WTC11 (cell line): ENCODE measurements around the gene FHAD1. TPM values are rescaled to one million over a fixed set of nuclear protein-coding genes. Genes with fewer than 3 reads are reported as not detected.

Experiments
- ATAC-seq: fragments of 200-7000 bp; cut with Tn5 transposase; 2 replicates; pipeline ENCODE4 v1.10.0; 2021; ENCODE audit warnings: mild to moderate bottlenecking, moderate library complexity
- CTCF ChIA-PET: fragments of 300-600 bp; sonication (Branson Sonifier 250); formaldehyde crosslinking; loops from one replicate; lab custom pipeline; 2021; ENCODE audit warnings: antibody characterized with exemption; lab: Charles Lee
- POLR2A ChIA-PET: fragments of 350-600 bp; sonication (Branson Sonifier 250); formaldehyde crosslinking; loops from one replicate; lab custom pipeline; 2021; ENCODE audit warnings: antibody characterized with exemption; lab: Charles Lee
- DNase-seq: peaks from one replicate; pipeline ENCODE4 v3.0.0; 2021; ENCODE audit warnings: low spot score
- H3K27ac Mint-ChIP-seq: 2 replicates; pipeline ENCODE4 v1.8.0; 2021; ENCODE audit warnings: mixed read lengths
- H3K27me3 Mint-ChIP-seq: 2 replicates; pipeline ENCODE4 v1.8.0; 2021; ENCODE audit warnings: low read depth, mild to moderate bottlenecking, moderate library complexity, mixed read lengths
- H3K36me3 Mint-ChIP-seq: 2 replicates; pipeline ENCODE4 v1.8.0; 2021; ENCODE audit warnings: mixed read lengths
- H3K4me1 Mint-ChIP-seq: 2 replicates; pipeline ENCODE4 v1.8.0; 2022; ENCODE audit warnings: mixed read lengths
- H3K4me3 Mint-ChIP-seq: 2 replicates; pipeline ENCODE4 v1.8.0; 2021; ENCODE audit warnings: mild to moderate bottlenecking, moderate library complexity, mixed read lengths
- H3K9me3 Mint-ChIP-seq: 2 replicates; pipeline ENCODE4 v1.8.0; 2021; ENCODE audit warnings: mixed read lengths
- ETV6 ChIP-seq: sonication (generic); formaldehyde crosslinking; IDR thresholded peaks from 2 replicates; pipeline ENCODE4 v1.8.1; 2022; ENCODE audit warnings: mild to moderate bottlenecking, missing genetic modification reagents
- FOXK1 ChIP-seq: sonication (generic); formaldehyde crosslinking; IDR thresholded peaks from 2 replicates; pipeline ENCODE4 v1.8.0; 2022; ENCODE audit warnings: mild to moderate bottlenecking, moderate library complexity, missing genetic modification reagents
- FOXP1 ChIP-seq: sonication (generic); formaldehyde crosslinking; IDR thresholded peaks from 2 replicates; pipeline ENCODE4 v1.8.0; 2022; ENCODE audit warnings: missing genetic modification reagents, mild to moderate bottlenecking, moderate library complexity, borderline replicate concordance
- GABPB1 ChIP-seq: sonication (generic); formaldehyde crosslinking; IDR thresholded peaks from 2 replicates; pipeline ENCODE4 v1.8.1; 2023; ENCODE audit warnings: mild to moderate bottlenecking, missing genetic modification reagents
- HMGA2 ChIP-seq: fragments of 250-450 bp; sonication (Bioruptor Pico); IDR thresholded peaks from 2 replicates; pipeline ENCODE4 v1.4.0; 2021; ENCODE audit warnings: mild to moderate bottlenecking, moderate library complexity
- KAT7 ChIP-seq: sonication (generic); formaldehyde crosslinking; IDR thresholded peaks from 2 replicates; pipeline ENCODE4 v1.8.1; 2023; ENCODE audit warnings: missing genetic modification reagents, mild to moderate bottlenecking, borderline replicate concordance
- MXD4 ChIP-seq: fragments of 250-450 bp; sonication (Bioruptor Pico); IDR thresholded peaks from 2 replicates; pipeline ENCODE4 v1.8.0; 2021; ENCODE audit warnings: mild to moderate bottlenecking, moderate library complexity, borderline replicate concordance
- NR2C2 ChIP-seq: sonication (generic); formaldehyde crosslinking; IDR thresholded peaks from 2 replicates; pipeline ENCODE4 v1.8.0; 2022; ENCODE audit warnings: mild to moderate bottlenecking, missing genetic modification reagents
- RELA ChIP-seq: sonication (generic); formaldehyde crosslinking; IDR thresholded peaks from 2 replicates; pipeline ENCODE4 v1.8.1; 2022; ENCODE audit warnings: missing genetic modification reagents, mild to moderate bottlenecking, borderline replicate concordance
- SMAD3 ChIP-seq: sonication (generic); formaldehyde crosslinking; IDR thresholded peaks from 2 replicates; pipeline ENCODE4 v1.8.0; 2022; ENCODE audit warnings: missing genetic modification reagents, mild to moderate bottlenecking, borderline replicate concordance
- SP1 ChIP-seq: sonication (generic); formaldehyde crosslinking; conservative IDR thresholded peaks from 2 replicates; pipeline ENCODE4 v1.8.1; 2022; ENCODE audit warnings: missing genetic modification reagents
- TCF7 ChIP-seq: sonication (generic); formaldehyde crosslinking; IDR thresholded peaks from 2 replicates; pipeline ENCODE4 v1.8.0; 2022; ENCODE audit warnings: mild to moderate bottlenecking, low read depth, missing genetic modification reagents, moderate library complexity
- TEAD1 ChIP-seq: sonication (generic); formaldehyde crosslinking; IDR thresholded peaks from 2 replicates; pipeline ENCODE4 v1.8.0; 2022; ENCODE audit warnings: mild to moderate bottlenecking, missing genetic modification reagents
- TP53 ChIP-seq: sonication (generic); formaldehyde crosslinking; IDR thresholded peaks from 2 replicates; pipeline ENCODE4 v1.8.1; 2023; ENCODE audit warnings: mild to moderate bottlenecking, missing genetic modification reagents
- ZBTB21 ChIP-seq: sonication (generic); formaldehyde crosslinking; IDR thresholded peaks from 2 replicates; pipeline ENCODE4 v1.8.1; 2023; ENCODE audit warnings: mild to moderate bottlenecking, missing genetic modification reagents, borderline replicate concordance
- ZNF138 ChIP-seq: sonication (generic); formaldehyde crosslinking; conservative IDR thresholded peaks from 2 replicates; pipeline ENCODE4 v1.8.1; 2022; ENCODE audit warnings: mild to moderate bottlenecking, moderate library complexity, missing genetic modification reagents
- ZNF416 ChIP-seq: fragments of 250-450 bp; sonication (Bioruptor Pico); IDR thresholded peaks from 2 replicates; pipeline ENCODE4 v1.9.0; 2021; ENCODE audit warnings: mild to moderate bottlenecking, inconsistent platforms
- ZNF423 ChIP-seq: fragments of 250-450 bp; sonication (Bioruptor Pico); IDR thresholded peaks from 2 replicates; pipeline ENCODE4 v2.1.2; 2022; ENCODE audit warnings: mild to moderate bottlenecking, moderate library complexity
- total RNA-seq: library from RNA; stranded (reverse); gene quantifications from 3 replicates; pipeline ENCODE4 v1.2.3, GENCODE V29; 2021
- TF ChIP-seq, protein P1 (sequence below): fragments of 250-450 bp; sonication (Bioruptor Pico); IDR thresholded peaks from 2 replicates; pipeline ENCODE4 v1.9.0; 2021; ENCODE audit warnings: mild to moderate bottlenecking, borderline replicate concordance
- TF ChIP-seq, protein P2 (sequence below): fragments of 250-450 bp; sonication (Bioruptor Pico); IDR thresholded peaks from 2 replicates; pipeline ENCODE4 v2.1.2; 2022; ENCODE audit warnings: mild to moderate bottlenecking, moderate library complexity
- TF ChIP-seq, protein P3 (sequence below): fragments of 250-450 bp; sonication (Bioruptor Pico); conservative IDR thresholded peaks from 2 replicates; pipeline ENCODE4 v1.9.0; 2021; ENCODE audit warnings: mild to moderate bottlenecking
- TF ChIP-seq, protein P4 (sequence below): sonication (generic); formaldehyde crosslinking; IDR thresholded peaks from 2 replicates; pipeline ENCODE4 v1.8.0; 2022; ENCODE audit warnings: mild to moderate bottlenecking, missing genetic modification reagents
- TF ChIP-seq, protein P5 (sequence below): sonication (generic); formaldehyde crosslinking; IDR thresholded peaks from 2 replicates; pipeline ENCODE4 v1.8.1; 2023; ENCODE audit warnings: mild to moderate bottlenecking, missing genetic modification reagents, borderline replicate concordance

Gene FHAD1
- total RNA-seq, 1 experiment from 2014 or later, result 3.0 TPM

DNA sequence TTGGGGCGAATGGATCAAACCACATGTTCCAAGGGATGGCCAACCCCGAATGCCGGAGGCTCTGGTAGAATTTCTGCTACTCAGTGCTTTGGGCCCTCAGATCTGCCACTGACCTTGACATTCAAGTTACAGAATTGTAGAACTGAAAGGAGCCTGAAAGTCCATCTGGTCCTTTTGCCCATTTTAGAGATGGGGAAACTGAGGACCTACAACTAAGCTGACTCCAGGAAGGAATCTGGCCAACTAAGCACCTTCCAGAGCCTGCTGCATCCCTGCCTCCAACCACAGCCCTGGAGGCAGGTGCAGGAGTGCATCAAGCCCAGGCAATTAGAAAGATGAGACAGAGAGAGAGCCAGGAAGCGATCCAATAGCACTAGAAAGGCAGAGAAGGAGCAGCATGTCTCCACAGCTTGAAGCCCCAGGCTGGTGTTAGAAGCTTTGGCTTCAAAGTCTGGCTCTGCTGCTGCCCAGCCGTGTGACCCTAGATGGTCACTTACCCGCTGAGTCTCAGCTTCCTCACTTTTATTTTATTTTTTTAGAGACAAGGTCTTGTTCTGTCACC lies 189.9 kb downstream of the FHAD1 start:
- no peak overlapping the region for H3K4me3 Mint-ChIP-seq
- TF ChIP-seq TCF7 (CRISPR knock-in tag) (no peak), ZNF423 (CRISPR knock-in tag) (no peak), TEAD1 (no peak), GABPB1 (no peak), ETV6 (CRISPR knock-in tag) (no peak), MXD4 (no peak)
- TF ChIP-seq, protein P1, sequence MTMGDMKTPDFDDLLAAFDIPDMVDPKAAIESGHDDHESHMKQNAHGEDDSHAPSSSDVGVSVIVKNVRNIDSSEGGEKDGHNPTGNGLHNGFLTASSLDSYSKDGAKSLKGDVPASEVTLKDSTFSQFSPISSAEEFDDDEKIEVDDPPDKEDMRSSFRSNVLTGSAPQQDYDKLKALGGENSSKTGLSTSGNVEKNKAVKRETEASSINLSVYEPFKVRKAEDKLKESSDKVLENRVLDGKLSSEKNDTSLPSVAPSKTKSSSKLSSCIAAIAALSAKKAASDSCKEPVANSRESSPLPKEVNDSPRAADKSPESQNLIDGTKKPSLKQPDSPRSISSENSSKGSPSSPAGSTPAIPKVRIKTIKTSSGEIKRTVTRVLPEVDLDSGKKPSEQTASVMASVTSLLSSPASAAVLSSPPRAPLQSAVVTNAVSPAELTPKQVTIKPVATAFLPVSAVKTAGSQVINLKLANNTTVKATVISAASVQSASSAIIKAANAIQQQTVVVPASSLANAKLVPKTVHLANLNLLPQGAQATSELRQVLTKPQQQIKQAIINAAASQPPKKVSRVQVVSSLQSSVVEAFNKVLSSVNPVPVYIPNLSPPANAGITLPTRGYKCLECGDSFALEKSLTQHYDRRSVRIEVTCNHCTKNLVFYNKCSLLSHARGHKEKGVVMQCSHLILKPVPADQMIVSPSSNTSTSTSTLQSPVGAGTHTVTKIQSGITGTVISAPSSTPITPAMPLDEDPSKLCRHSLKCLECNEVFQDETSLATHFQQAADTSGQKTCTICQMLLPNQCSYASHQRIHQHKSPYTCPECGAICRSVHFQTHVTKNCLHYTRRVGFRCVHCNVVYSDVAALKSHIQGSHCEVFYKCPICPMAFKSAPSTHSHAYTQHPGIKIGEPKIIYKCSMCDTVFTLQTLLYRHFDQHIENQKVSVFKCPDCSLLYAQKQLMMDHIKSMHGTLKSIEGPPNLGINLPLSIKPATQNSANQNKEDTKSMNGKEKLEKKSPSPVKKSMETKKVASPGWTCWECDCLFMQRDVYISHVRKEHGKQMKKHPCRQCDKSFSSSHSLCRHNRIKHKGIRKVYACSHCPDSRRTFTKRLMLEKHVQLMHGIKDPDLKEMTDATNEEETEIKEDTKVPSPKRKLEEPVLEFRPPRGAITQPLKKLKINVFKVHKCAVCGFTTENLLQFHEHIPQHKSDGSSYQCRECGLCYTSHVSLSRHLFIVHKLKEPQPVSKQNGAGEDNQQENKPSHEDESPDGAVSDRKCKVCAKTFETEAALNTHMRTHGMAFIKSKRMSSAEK (CRISPR knock-in tag), result no peak
- ATAC-seq (no peak), DNase-seq (no peak)
- no peak overlapping the region for H3K27ac Mint-ChIP-seq
- no peaks in the 10 kb centered on the region for H3K36me3 Mint-ChIP-seq
- peaks cover 4% of the 10 kb centered on the region; the same call in 1 of the 2 replicates for H3K4me1 Mint-ChIP-seq
- no peaks in the 10 kb centered on the region for H3K9me3 Mint-ChIP-seq
- no peaks in the 10 kb centered on the region for H3K27me3 Mint-ChIP-seq
- ChIA-PET POLR2A (no interaction called here), CTCF (interaction anchor here (2.5 kb wide), 1 partner anchor 113 kb away, joined by 6 read pairs; no protein-coding TSS in a partner anchor)

DNA sequence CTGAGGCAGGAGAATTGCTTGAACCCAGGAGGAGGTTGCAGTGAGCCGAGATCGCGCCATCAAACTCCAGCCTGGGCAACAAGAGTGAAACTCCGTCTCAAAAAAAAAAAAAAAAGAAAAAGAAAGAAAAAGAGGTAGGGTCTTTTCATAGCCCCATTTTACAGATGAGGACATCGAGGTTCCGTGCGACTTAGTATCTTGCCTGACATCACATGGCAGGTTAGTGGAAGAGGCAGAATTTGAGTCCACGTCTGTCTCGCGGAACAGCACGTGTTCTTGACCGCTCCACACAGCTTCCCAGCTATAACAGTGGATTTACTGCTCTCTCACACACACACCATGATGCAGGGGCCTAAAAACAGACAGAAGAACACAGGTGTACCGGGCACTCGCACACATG lies 192.3 kb downstream of the FHAD1 start:
- no peaks in the 10 kb centered on the region for H3K36me3 Mint-ChIP-seq
- ChIA-PET POLR2A (no interaction called here), CTCF (no interaction called here)
- ATAC-seq (no peak), DNase-seq (no peak)
- no peak for TF ChIP-seq FOXP1 (CRISPR knock-in tag)
- TF ChIP-seq, protein P2, sequence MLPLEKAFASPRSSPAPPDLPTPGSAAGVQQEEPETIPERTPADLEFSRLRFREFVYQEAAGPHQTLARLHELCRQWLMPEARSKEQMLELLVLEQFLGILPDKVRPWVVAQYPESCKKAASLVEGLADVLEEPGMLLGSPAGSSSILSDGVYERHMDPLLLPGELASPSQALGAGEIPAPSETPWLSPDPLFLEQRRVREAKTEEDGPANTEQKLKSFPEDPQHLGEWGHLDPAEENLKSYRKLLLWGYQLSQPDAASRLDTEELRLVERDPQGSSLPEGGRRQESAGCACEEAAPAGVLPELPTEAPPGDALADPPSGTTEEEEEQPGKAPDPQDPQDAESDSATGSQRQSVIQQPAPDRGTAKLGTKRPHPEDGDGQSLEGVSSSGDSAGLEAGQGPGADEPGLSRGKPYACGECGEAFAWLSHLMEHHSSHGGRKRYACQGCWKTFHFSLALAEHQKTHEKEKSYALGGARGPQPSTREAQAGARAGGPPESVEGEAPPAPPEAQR, result no peak
- TF ChIP-seq, protein P3, sequence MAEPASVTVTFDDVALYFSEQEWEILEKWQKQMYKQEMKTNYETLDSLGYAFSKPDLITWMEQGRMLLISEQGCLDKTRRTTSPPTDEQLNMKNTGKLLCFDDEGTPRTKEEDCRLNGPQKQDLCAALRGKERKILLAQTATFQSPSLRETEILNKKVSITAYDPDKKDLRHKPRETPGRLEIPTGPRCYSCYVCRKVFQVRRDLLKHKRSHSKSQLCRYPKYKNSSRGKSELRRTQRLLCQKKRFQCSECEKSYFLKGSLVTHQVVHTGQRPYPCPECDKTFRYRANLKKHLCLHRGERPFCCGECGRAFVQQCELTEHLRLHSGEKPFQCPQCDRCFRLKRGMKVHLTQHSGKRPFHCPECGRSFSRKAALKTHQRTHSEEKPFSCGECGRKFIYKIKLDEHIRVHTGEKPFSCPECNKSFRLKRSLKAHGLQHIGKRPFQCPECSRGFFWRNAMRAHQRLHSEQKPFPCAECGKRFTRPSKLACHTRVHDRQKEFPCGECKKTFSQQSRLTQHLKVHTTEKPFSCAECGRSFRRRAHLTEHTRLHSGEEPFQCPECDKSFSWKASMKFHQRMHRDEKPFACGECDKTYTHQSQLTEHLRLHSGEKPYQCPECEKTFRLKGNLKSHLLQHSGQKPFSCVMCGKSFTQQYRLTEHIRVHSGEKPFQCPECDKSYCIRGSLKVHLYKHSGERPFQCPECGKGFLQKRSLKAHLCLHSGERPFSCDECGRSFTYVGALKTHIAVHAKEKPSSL (CRISPR knock-in tag), result no peak
- TF ChIP-seq ZBTB21, result no peak
- no peak for TF ChIP-seq SMAD3 (CRISPR knock-in tag)
- TF ChIP-seq TP53 (CRISPR knock-in tag), result no peak
- no peak for TF ChIP-seq HMGA2 (CRISPR knock-in tag)
- TF ChIP-seq RELA (CRISPR knock-in tag), result no peak
- TF ChIP-seq, protein P4, sequence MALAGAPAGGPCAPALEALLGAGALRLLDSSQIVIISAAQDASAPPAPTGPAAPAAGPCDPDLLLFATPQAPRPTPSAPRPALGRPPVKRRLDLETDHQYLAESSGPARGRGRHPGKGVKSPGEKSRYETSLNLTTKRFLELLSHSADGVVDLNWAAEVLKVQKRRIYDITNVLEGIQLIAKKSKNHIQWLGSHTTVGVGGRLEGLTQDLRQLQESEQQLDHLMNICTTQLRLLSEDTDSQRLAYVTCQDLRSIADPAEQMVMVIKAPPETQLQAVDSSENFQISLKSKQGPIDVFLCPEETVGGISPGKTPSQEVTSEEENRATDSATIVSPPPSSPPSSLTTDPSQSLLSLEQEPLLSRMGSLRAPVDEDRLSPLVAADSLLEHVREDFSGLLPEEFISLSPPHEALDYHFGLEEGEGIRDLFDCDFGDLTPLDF (CRISPR knock-in tag), result no peak
- TF ChIP-seq FOXK1, result no peak
- no peak for TF ChIP-seq ZNF138 (CRISPR knock-in tag)
- no peak for TF ChIP-seq NR2C2 (CRISPR knock-in tag)
- TF ChIP-seq ZNF416, result no peak
- TF ChIP-seq, protein P5, sequence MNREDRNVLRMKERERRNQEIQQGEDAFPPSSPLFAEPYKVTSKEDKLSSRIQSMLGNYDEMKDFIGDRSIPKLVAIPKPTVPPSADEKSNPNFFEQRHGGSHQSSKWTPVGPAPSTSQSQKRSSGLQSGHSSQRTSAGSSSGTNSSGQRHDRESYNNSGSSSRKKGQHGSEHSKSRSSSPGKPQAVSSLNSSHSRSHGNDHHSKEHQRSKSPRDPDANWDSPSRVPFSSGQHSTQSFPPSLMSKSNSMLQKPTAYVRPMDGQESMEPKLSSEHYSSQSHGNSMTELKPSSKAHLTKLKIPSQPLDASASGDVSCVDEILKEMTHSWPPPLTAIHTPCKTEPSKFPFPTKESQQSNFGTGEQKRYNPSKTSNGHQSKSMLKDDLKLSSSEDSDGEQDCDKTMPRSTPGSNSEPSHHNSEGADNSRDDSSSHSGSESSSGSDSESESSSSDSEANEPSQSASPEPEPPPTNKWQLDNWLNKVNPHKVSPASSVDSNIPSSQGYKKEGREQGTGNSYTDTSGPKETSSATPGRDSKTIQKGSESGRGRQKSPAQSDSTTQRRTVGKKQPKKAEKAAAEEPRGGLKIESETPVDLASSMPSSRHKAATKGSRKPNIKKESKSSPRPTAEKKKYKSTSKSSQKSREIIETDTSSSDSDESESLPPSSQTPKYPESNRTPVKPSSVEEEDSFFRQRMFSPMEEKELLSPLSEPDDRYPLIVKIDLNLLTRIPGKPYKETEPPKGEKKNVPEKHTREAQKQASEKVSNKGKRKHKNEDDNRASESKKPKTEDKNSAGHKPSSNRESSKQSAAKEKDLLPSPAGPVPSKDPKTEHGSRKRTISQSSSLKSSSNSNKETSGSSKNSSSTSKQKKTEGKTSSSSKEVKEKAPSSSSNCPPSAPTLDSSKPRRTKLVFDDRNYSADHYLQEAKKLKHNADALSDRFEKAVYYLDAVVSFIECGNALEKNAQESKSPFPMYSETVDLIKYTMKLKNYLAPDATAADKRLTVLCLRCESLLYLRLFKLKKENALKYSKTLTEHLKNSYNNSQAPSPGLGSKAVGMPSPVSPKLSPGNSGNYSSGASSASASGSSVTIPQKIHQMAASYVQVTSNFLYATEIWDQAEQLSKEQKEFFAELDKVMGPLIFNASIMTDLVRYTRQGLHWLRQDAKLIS (CRISPR knock-in tag), result no peak
- TF ChIP-seq KAT7 (CRISPR knock-in tag), result no peak
- no peak for TF ChIP-seq SP1 (CRISPR knock-in tag)
- H3K27ac Mint-ChIP-seq, result no peak overlapping the region
- H3K27me3 Mint-ChIP-seq, result no peaks in the 10 kb centered on the region
- H3K4me1 Mint-ChIP-seq, result no peaks in the 10 kb centered on the region
- H3K4me3 Mint-ChIP-seq, result no peak overlapping the region
- no peaks in the 10 kb centered on the region for H3K9me3 Mint-ChIP-seq
